Liver (tissue), 9 donors: ENCODE data around the gene CDC14C. TPM values are rescaled to one million over a fixed set of nuclear protein-coding genes. Genes with fewer than 3 reads are reported as not detected.

Experiments used
- DNase-seq: peaks from one replicate; pipeline ENCODE4 v3.0.0-alpha.2; 2017; ENCODE audit warnings: low spot score
- H3K27ac ChIP-seq, 2 donors: one replicate each; pipeline ENCODE4 v1.7.0; 2013; ENCODE audit warnings: inconsistent platforms in 2 of 2, low read length in 2 of 2, control low read depth in 1 of 2, low read depth in 1 of 2, mild to moderate bottlenecking in 1 of 2
- H3K27me3 ChIP-seq, 4 donors: one replicate each; pipeline versions ENCODE4 v1.6.1 to v1.7.0; 2013; ENCODE audit warnings: low read length in 3 of 4, inconsistent platforms in 1 of 4, mild to moderate bottlenecking in 1 of 4, moderate library complexity in 1 of 4; ENCODE audit not compliant: control insufficient read depth in 4 of 4, insufficient read depth in 4 of 4
- H3K36me3 ChIP-seq, 4 donors: one replicate each; pipeline versions ENCODE4 v1.6.1 to v1.7.0; 2013; ENCODE audit warnings: low read length in 3 of 4, mild to moderate bottlenecking in 3 of 4, low read depth in 1 of 4, moderate library complexity in 1 of 4; ENCODE audit not compliant: control insufficient read depth in 4 of 4, insufficient read depth in 3 of 4
- H3K4me1 ChIP-seq, 4 donors: one replicate each; pipeline versions ENCODE4 v1.6.1 to v1.7.0; 2013; ENCODE audit warnings: low read length in 3 of 4, mild to moderate bottlenecking in 3 of 4, moderate library complexity in 1 of 4; ENCODE audit not compliant: control insufficient read depth in 4 of 4, insufficient read depth in 4 of 4
- H3K4me3 ChIP-seq, 3 donors: one replicate each; pipeline versions ENCODE4 v1.6.1 to v1.7.0; 2013; ENCODE audit warnings: low read length in 3 of 3, control low read depth in 1 of 3, low read depth in 1 of 3, mild to moderate bottlenecking in 1 of 3
- H3K9ac ChIP-seq, 2 donors: one replicate each; pipeline ENCODE4 v1.7.0; 2013; ENCODE audit warnings: low read length in 2 of 2, mild to moderate bottlenecking in 2 of 2, moderate library complexity in 2 of 2, control low read depth in 1 of 2, low read depth in 1 of 2
- H3K9me3 ChIP-seq, 4 donors: one replicate each; pipeline versions ENCODE4 v1.6.1 to v1.7.0; 2013; ENCODE audit warnings: low read length in 3 of 4; ENCODE audit not compliant: control insufficient read depth in 4 of 4
- ATF3 ChIP-seq: IDR thresholded peaks from 2 replicates; pipeline ENCODE4 v1.6.1; 2016; ENCODE audit warnings: antibody characterized with exemption
- CTCF ChIP-seq: fragments of 150-350 bp; IDR thresholded peaks from 2 replicates; pipeline ENCODE4 v1.5.1; 2017; ENCODE audit warnings: improper control_type of control experiment, low read depth, low read length; ENCODE audit not compliant: missing input control
- EGR1 ChIP-seq, 2 donors: IDR thresholded peaks; 2 replicates each; pipeline ENCODE4 v1.6.1; 2016 to 2018; ENCODE audit warnings: antibody characterized with exemption in 2 of 2, low read depth in 2 of 2
- FOXA1 ChIP-seq: IDR thresholded peaks from 2 replicates; pipeline ENCODE4 v1.6.1; 2016; ENCODE audit warnings: antibody characterized with exemption
- FOXA2 ChIP-seq: IDR thresholded peaks from 2 replicates; pipeline ENCODE4 v1.6.1; 2016; ENCODE audit warnings: antibody characterized with exemption
- GABPA ChIP-seq, 2 donors: IDR thresholded peaks in 1 of 2; conservative IDR thresholded peaks in 1 of 2; 2 replicates each; pipeline ENCODE4 v1.6.1; 2016; ENCODE audit warnings: antibody characterized with exemption in 2 of 2, mild to moderate bottlenecking in 1 of 2, moderate library complexity in 1 of 2
- HNF4A ChIP-seq, 2 donors: conservative IDR thresholded peaks; 2 replicates each; pipeline ENCODE4 v1.6.1; 2016; ENCODE audit warnings: antibody characterized with exemption in 2 of 2, mild to moderate bottlenecking in 2 of 2
- JUND ChIP-seq, 2 donors: IDR thresholded peaks; 2 replicates each; pipeline ENCODE4 v1.6.1; 2016; ENCODE audit warnings: antibody characterized with exemption in 2 of 2
- MAX ChIP-seq: IDR thresholded peaks from 2 replicates; pipeline ENCODE4 v1.6.1; 2016; ENCODE audit warnings: antibody characterized with exemption
- RAD21 ChIP-seq, 2 donors: IDR thresholded peaks; 2 replicates each; pipeline ENCODE4 v1.6.1; 2016; ENCODE audit warnings: antibody characterized with exemption in 2 of 2, mild to moderate bottlenecking in 2 of 2
- REST ChIP-seq: IDR thresholded peaks from 2 replicates; pipeline ENCODE4 v1.6.1; 2016; ENCODE audit warnings: antibody characterized with exemption, mild to moderate bottlenecking
- SP1 ChIP-seq: IDR thresholded peaks from 2 replicates; pipeline ENCODE4 v1.6.1; 2018; ENCODE audit warnings: antibody characterized with exemption, mild to moderate bottlenecking
- WGBS: extraction: QIAGEN DNeasy Blood & Tissue Kit; methylation state at CpG from one replicate; pipeline ENCODE4 v1.1.7; 2013; 5-methylcytosine and 5-hydroxymethylcytosine counted together
- polyA plus RNA-seq, 2 donors: library from polyadenylated mRNA; stranded (reverse) in 1 of 2; unstranded in 1 of 2; fragments of 200-250 nt in 1 of 2; fragments of >200 nt in 1 of 2; fragmentation: Nextera tagmentation in 1 of 2; extraction: Ambion mirVana in 1 of 2; gene quantifications; one replicate each; pipeline versions ENCODE4 v1.2.1 to v1.2.3, GENCODE V29; 2013 to 2015
- total RNA-seq, 2 donors: library from RNA; depleted of rRNA; stranded (reverse); fragments of >200 nt; gene quantifications; one replicate each; pipeline ENCODE4 v1.2.3, GENCODE V29; 2014
- donor health status: healthy.
- donor health status: healthy.
- donor health status: healthy.
- donor health status: healthy.
- donor health status: healthy.

Gene CDC14C
- total and polyA plus RNA-seq, 4 donors: 0.02 TPM; not detected in 3

- WGBS: 40% methylated on average over 14 of the region's 14 CpGs
- no peak for DNase-seq
- Histone ChIP-seq H3K36me3 (no peaks in the 10 kb centered on the region), H3K27ac (no peak overlapping the region), H3K9ac (no peak overlapping the region), H3K27me3 (peaks cover 0 to 4% (median 0%) of the 10 kb centered on the region in 4 donors), H3K4me3 (no peak overlapping the region), H3K9me3 (no peaks in the 10 kb centered on the region), H3K4me1 (no peaks in the 10 kb centered on the region)
- TF ChIP-seq FOXA1 (no peak), FOXA2 (no peak), SP1 (no peak), ATF3 (no peak), MAX (no peak), RAD21 (IDR thresholded peaks at IDR 0.05) (peak; percentile 61 to 69), EGR1 (IDR thresholded peaks at IDR 0.05; ENCODE audit: low read depth in 2 of 2) (no peak), GABPA (IDR thresholded peaks at IDR 0.05 in 1 of 2, conservative IDR thresholded peaks at IDR 0.05 in 1 of 2) (no peak), HNF4A (conservative IDR thresholded peaks at IDR 0.05) (no peak), JUND (IDR thresholded peaks at IDR 0.05) (no peak), CTCF (peak; percentile 29)
Measured at GRCh38 chr7:48875045-48875916, 49.1 kb upstream of the CDC14C start.

- WGBS: 55% methylated on average over 3 of the region's 3 CpGs
- no peak overlapping the region for H3K9ac ChIP-seq
Measured at GRCh38 chr7:48876087-48876486, 48.3 kb upstream of the CDC14C start.

More at GRCh38 chr7:48876087-48876486, 48.3 kb upstream of the CDC14C start:
- DNase-seq: no peak
- Histone ChIP-seq H3K36me3 (no peaks in the 10 kb centered on the region), H3K4me1 (no peaks in the 10 kb centered on the region), H3K27me3 (peaks cover 0 to 4% (median 0%) of the 10 kb centered on the region in 4 donors), H3K9me3 (no peaks in the 10 kb centered on the region), H3K4me3 (no peak overlapping the region), H3K27ac (no peak overlapping the region)
- TF ChIP-seq EGR1 (IDR thresholded peaks at IDR 0.05; ENCODE audit: low read depth in 2 of 2) (no peak), REST (no peak)
